Activated CD4-positive, alpha-beta T cell treated with anti-CD3 and anti-CD28 coated beads for 36 hours (primary cell): Measurements from ENCODE around the gene UCP2. TPM values are rescaled to one million over a fixed set of nuclear protein-coding genes. Genes with fewer than 3 reads are reported as not detected.

ENCODE experiments used
- ATAC-seq: fragments of 200-7000 bp; cut with Tn5 transposase; one replicate; pipeline ENCODE4 v1.10.0; 2021; ENCODE audit warnings: mild to moderate bottlenecking, moderate library complexity
- CTCF ChIA-PET: fragments of 350-600 bp; sonication (Branson Sonifier 250); formaldehyde crosslinking; loops from one replicate; lab custom pipeline; 2021; ENCODE audit warnings: antibody characterized with exemption; lab: Charles Lee
- POLR2A ChIA-PET: fragments of 350-600 bp; sonication (Branson Sonifier 250); formaldehyde crosslinking; loops from one replicate; lab custom pipeline; 2021; ENCODE audit warnings: antibody characterized with exemption, inconsistent platforms; lab: Charles Lee
- DNase-seq: peaks from one replicate; pipeline ENCODE4 v3.0.0-alpha.2; 2020
- H3K27ac Mint-ChIP-seq: one replicate; pipeline ENCODE4 v1.8.0; 2021; ENCODE audit warnings: mixed read lengths
- H3K27me3 Mint-ChIP-seq: one replicate; pipeline ENCODE4 v1.8.0; 2021; ENCODE audit warnings: mixed read lengths
- H3K36me3 Mint-ChIP-seq: one replicate; pipeline ENCODE4 v1.8.0; 2021; ENCODE audit warnings: low read depth, mixed read lengths
- H3K4me1 Mint-ChIP-seq: one replicate; pipeline ENCODE4 v1.8.0; 2021; ENCODE audit warnings: mixed read lengths
- H3K4me3 Mint-ChIP-seq: one replicate; pipeline ENCODE4 v1.8.0; 2021; ENCODE audit warnings: mild to moderate bottlenecking, moderate library complexity, mixed read lengths
- H3K9me3 Mint-ChIP-seq: one replicate; pipeline ENCODE4 v1.8.0; 2021; ENCODE audit warnings: low read depth, mixed read lengths
- intact Hi-C, 2 experiments: fragments of 100-400 bp; cut with DNase I in 1 of 2; cut with micrococcal nuclease in 1 of 2; formaldehyde crosslinking; loops; one replicate each; pipeline versions ENCODE4 v1.14.2 to v1.15.1; 2022 to 2024; cut with DNase I, micrococcal nuclease
- total RNA-seq, 2 experiments: library from RNA; stranded (reverse); gene quantifications; one replicate each; pipeline ENCODE4 v1.2.3, GENCODE V29; 2021

Gene UCP2
- total RNA-seq, 2 experiments from 2014 or later, result 259 to 261 TPM

DNA sequence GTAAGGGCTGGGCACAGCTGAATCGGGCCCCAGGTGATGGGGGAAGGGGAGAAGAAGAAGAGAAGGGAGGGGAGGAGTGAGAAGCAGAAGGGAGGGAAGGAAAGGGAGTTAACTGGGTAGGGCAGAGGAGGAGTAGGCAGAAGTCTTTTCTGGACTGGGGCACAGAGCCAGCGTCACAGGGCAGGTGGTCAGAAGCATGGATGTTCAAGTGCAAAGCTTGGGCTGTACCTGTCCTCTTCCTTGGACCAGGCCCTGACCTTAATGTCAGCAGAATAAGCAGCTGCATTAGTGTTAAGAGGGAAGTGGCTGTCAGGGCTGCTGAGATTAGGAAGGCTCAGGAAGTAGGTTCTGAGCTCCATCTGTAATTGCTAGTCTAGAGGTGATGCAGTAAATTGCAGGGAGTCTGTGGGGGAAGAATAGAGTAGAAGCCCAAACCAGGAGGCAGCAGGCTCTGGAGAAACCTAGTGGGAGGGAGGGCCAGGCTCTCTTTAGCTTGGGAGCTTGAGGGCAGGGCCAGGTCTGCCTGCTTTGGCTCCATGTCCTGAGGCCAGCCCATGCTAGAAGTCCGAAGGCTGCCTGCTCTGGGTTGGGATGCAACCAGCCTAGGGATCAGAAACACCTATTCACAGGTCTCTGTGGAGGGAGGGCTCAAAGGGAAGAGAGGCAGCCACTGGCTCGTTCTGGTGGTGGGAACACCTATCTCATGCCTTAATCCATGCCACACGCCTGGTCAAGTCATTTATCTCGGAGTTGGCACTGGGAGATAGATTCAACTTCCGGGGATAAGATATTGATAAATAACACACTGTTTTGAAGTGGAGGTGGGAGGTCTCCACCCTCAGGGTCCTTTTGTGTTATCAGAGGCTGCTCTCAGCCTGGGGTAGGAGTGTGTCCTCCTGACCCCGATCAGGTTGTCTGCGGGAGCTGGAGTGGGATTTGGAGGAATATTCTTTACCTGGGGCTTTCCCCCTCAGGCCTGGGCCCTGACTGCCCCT lies 28.0 kb upstream of the UCP2 start:
- intact Hi-C loops, result loop anchor here (1.0 to 2.0 kb wide), 4 partner anchors 10 to 27 kb away; no protein-coding TSS in a partner anchor
- ATAC-seq, result no peak
- ChIA-PET CTCF (interaction anchor here (0.7 to 1.0 kb wide), 3 partner anchors 17 to 47 kb away, joined by 3 to 6 read pairs (median 3); no protein-coding TSS in a partner anchor), POLR2A (interaction anchor here (0.5 to 5.2 kb wide), 6 partner anchors 10 to 482 kb away, joined by 3 to 35 read pairs (median 6); partner anchors contain the start of gene UCP2)
- H3K27ac Mint-ChIP-seq, result peak overlapping the region; percentile 83
- no peaks in the 10 kb centered on the region for H3K27me3 Mint-ChIP-seq
- no peak for DNase-seq
- H3K9me3 Mint-ChIP-seq, result no peaks in the 10 kb centered on the region
- H3K4me1 Mint-ChIP-seq, result peaks cover 82% of the 10 kb centered on the region
- H3K36me3 Mint-ChIP-seq, result peaks cover 11% of the 10 kb centered on the region
- H3K4me3 Mint-ChIP-seq, result no peak overlapping the region

DNA sequence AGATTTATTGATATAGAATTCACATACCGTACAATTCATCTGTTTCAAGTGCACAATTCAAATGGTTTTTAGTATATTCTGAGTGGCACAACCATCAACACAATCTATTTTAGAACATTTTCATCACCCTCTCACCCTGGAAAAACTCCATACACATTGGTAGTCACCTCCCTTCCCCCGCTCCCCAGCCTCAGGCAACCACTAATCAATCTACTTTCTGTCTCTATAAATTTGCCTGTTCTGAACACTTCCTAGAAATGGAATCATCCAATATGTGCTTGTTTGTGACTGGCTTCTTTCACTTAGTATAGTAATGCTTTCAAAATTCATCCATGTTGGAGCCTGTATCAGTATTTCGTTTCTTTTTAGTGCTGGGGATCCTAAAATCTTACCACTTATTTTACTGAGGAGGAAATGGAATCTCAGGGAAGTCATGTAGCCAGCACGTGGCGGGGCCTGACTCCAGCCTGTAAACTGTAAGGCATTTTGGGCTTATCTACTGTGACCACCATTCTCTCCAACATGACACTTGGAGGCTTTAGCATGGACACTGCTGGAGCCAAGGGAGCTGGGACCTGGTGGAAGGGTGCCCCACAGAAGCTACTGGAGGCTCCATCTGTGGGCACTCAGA lies 27.1 kb upstream of the UCP2 start:
- no peak for ATAC-seq
- DNase-seq, result peak; percentile 61
- Mint-ChIP-seq H3K36me3 (peaks cover 12% of the 10 kb centered on the region), H3K27ac (peak overlapping the region; percentile 83), H3K4me1 (peaks cover 82% of the 10 kb centered on the region), H3K4me3 (no peak overlapping the region), H3K9me3 (no peaks in the 10 kb centered on the region), H3K27me3 (no peaks in the 10 kb centered on the region)
- POLR2A ChIA-PET, result interaction anchor here (0.5 to 5.2 kb wide), 4 partner anchors 15 to 483 kb away, joined by 4 to 35 read pairs (median 16); partner anchors contain the start of gene UCP2
- CTCF ChIA-PET, result interaction anchor here (0.7 to 1.0 kb wide), 3 partner anchors 17 to 46 kb away, joined by 3 to 6 read pairs (median 3); no protein-coding TSS in a partner anchor
- intact Hi-C loops, result loop anchor here in 1 of 2 experiments (2.0 kb wide), 1 partner anchor 15 kb away; no protein-coding TSS in a partner anchor

DNA sequence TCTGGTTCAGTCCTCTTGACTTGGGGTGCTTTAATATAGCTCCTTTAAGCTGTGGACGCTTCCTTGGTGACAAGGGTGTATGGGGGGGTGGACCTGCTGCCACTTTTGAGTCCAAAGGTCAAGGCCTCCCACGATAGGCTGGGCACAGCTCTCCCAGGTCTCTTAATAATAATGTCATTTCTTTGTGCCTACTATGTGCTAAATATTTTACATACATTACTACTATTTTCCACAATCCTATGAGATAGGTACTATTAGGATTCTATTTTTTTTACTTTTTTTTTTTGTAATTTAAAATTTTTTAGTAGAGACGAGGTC lies 26.5 kb upstream of the UCP2 start:
- ATAC-seq (no peak), DNase-seq (no peak)
- CTCF ChIA-PET, result interaction anchor here (0.9 to 1.6 kb wide), 2 partner anchors 13 to 25 kb away, joined by 3 to 8 read pairs; no protein-coding TSS in a partner anchor
- Mint-ChIP-seq H3K27ac (peak overlapping the region; percentile 47), H3K9me3 (no peaks in the 10 kb centered on the region), H3K4me1 (peaks cover 82% of the 10 kb centered on the region), H3K36me3 (peaks cover 12% of the 10 kb centered on the region), H3K27me3 (no peaks in the 10 kb centered on the region), H3K4me3 (no peak overlapping the region)
- POLR2A ChIA-PET, result interaction anchor here (1.0 to 1.9 kb wide), 2 partner anchors 14 to 27 kb away, joined by 4 to 8 read pairs; no protein-coding TSS in a partner anchor
- intact Hi-C loops, result no loop called here

DNA sequence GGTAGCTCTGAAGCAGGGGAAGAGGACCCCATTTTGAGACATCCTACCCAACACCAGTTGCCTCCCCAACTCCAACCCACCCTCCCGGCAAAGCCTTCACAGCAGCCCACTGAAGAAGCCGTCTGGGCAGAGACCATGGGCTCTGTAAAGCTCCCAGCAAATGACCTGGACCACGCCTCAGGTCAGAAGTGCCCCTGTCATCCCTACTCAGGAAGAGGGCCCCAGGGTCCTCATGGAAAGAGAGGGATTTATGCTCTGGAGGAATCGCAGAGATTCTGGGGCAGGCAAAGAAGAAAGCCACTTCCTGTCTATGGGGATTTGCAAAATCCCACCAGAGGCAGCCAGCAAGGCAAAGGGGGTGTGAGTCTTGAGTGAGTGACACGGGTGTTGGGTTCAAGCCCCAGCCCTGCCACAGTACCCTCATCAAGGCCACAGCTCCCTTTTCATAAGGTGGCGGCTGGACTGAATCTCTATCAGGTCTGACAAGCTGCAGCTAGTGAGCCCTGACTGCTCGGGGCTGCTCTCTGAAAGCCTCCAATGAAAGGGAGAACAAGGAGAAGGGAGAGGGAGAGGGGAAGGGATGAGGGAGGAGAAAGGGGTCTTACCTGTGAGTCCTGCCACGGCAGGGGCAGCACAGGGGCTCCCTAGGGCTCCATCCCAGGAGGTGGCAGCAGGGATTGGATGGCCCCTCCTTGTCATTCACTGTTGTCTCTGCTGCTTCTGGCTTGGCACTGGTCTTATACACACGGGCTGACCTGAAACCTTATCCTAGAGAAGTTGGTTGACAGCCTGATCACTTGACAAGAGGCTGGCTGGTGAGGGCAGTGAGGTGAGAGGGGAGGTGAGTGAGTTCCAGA lies 26.0 kb upstream of the UCP2 start, which contains the start of gene UCP3:
Gene UCP3, minus strand, starts transcription at position 713 of the 857 bp plus-strand sequence. CDS start 2,043 bp downstream, outside the sequence.
- POLR2A ChIA-PET, result interaction anchor here (0.8 to 1.9 kb wide), 3 partner anchors 13 to 27 kb away, joined by 3 to 8 read pairs (median 4); partner anchors contain the start of gene UCP2
- Mint-ChIP-seq H3K27me3 (no peaks in the 10 kb centered on the region), H3K4me1 (peaks cover 80% of the 10 kb centered on the region), H3K27ac (peak within 1 kb of the TSS; percentile 83), H3K36me3 (peaks cover 16% of the 10 kb centered on the region), H3K4me3 (no peak within 1 kb of the TSS), H3K9me3 (no peaks in the 10 kb centered on the region)
- DNase-seq, result no peak
- no peak for ATAC-seq
- CTCF ChIA-PET, result interaction anchor here (0.6 to 1.6 kb wide), 4 partner anchors 12 to 1186 kb away, joined by 3 to 8 read pairs (median 4); no protein-coding TSS in a partner anchor
- intact Hi-C loops, result no loop called here

DNA sequence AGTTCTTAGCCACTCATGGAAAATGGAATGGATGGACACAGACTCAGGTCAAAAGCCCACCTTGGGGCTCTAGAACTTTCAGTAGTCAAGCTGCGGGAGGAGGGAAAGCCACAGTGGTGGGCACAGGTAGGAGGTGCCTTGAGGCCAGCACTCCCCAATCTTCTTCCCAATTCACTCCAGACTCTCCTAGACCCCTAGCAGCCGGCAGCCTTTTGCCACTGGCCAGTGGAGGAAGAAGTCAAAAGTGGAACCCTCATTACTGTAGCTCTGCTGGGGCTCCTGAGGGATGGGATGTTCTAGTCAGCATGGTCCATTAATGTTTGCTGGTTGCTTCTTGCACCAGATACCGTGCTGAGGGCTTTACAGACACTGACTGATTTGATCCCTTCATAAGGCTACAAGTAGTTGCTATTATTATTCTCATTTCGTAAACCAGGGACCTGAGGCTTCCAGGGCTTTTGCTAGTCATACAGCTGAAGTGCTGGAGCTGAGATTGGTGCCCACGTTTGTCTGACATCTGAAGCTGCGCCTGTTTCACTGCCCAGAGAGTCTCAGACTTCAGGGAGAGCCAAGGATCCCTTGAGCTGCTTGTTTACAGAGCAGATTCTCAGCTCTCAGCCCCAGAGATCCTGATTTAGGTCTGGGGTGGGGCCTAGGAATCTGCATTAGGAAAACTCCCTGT lies 25.2 kb upstream of the UCP2 start:
- Mint-ChIP-seq H3K27ac (peak overlapping the region; percentile 23), H3K4me3 (no peak overlapping the region), H3K27me3 (no peaks in the 10 kb centered on the region), H3K4me1 (peaks cover 77% of the 10 kb centered on the region), H3K9me3 (no peaks in the 10 kb centered on the region), H3K36me3 (peaks cover 20% of the 10 kb centered on the region)
- POLR2A ChIA-PET, result interaction anchor here (0.8 to 1.9 kb wide), 2 partner anchors 12 to 25 kb away, joined by 3 to 8 read pairs; partner anchors contain the start of gene UCP2
- ATAC-seq, result no peak
- intact Hi-C loops, result no loop called here
- CTCF ChIA-PET, result interaction anchor here (0.6 to 1.6 kb wide), 5 partner anchors 11 to 1187 kb away, joined by 3 to 8 read pairs (median 3); no protein-coding TSS in a partner anchor
- DNase-seq, result no peak

DNA sequence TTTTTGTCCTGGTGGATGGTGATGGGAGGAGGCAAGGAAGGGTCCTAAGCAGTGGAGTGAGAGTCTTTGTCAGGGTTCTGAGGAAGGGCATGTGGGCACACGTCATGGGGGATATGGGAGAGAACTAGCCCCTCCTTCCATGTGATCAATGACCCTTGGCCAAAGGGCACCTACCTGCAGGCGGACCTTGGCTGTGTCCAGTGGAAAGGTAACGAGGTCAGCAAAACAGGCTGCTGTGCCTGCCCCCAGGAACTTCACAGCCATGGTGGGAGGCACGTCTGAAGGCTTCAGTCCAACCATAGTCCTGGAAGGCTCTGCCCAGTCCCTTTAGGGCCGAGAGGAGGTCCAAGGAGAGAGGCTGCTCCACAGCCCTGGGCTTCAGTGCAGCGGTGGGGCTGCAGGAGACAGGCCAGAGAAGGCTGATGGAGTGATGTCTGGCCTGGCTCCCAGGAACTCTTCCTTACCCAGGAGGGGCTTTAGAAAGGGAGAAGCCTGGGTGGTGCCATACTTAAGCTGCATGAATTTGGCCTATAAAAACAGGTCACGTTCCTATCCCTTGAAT lies 24.2 kb upstream of the UCP2 start:
- ChIA-PET POLR2A (interaction anchor here (0.7 kb wide), 1 partner anchor 1394 kb away, joined by 4 read pairs; no protein-coding TSS in a partner anchor), CTCF (no interaction called here)
- H3K27ac Mint-ChIP-seq, result peak overlapping the region; percentile 71
- peaks cover 68% of the 10 kb centered on the region for H3K4me1 Mint-ChIP-seq
- H3K27me3 Mint-ChIP-seq, result no peaks in the 10 kb centered on the region
- intact Hi-C loops, result no loop called here
- H3K36me3 Mint-ChIP-seq, result peaks cover 17% of the 10 kb centered on the region
- ATAC-seq (no peak), DNase-seq (no peak)
- H3K9me3 Mint-ChIP-seq, result no peaks in the 10 kb centered on the region
- no peak overlapping the region for H3K4me3 Mint-ChIP-seq

DNA sequence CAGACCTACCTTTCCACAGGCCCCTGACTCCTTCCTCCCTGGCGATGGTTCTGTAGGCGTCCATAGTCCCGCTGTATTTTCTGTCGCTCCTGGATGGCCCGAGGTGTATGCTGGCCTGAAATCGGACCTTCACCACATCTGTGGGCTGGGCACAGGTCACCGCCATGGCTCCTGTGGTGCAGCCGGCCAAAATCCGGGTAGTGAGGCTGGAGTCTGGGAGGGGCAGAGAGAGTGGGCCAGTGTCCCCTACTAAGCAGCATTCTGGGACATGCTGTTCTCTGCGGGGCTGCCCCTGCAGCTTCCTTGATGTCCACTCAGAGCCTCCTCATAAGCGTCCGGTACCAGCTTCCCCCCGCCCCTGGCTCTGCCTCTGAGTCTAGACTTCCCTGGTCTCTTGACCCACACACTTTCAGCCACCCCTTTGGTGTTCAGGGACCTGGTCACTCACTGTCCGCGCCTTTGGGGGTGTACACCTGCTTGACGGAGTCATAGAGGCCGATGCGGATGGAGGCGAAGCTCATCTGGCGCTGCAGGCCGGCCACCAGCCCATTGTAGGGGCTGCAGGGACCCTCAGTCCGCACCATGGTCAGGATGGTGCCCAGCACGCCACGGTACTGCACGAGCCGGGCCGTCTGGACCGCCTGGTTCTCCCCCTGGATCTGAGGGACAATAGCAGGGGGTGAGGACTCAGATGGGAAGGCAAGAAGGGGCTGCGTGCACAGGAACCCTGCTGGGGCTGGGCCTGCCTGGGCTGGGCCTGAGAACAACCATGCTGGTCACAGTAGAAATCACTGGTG lies 23.3 kb upstream of the UCP2 start:
- intact Hi-C loops, result no loop called here
- H3K9me3 Mint-ChIP-seq, result no peaks in the 10 kb centered on the region
- peaks cover 20% of the 10 kb centered on the region for H3K36me3 Mint-ChIP-seq
- CTCF ChIA-PET, result interaction anchor here (1.3 to 2.0 kb wide), 5 partner anchors 8 to 42 kb away, joined by 3 to 7 read pairs (median 6); no protein-coding TSS in a partner anchor
- no peak for ATAC-seq
- POLR2A ChIA-PET, result interaction anchor here (1.0 to 1.5 kb wide), 2 partner anchors 24 to 25 kb away, joined by 6 to 14 read pairs; partner anchors contain the start of gene UCP2
- peaks cover 61% of the 10 kb centered on the region for H3K4me1 Mint-ChIP-seq
- DNase-seq, result no peak
- H3K27me3 Mint-ChIP-seq, result no peaks in the 10 kb centered on the region
- no peak overlapping the region for H3K4me3 Mint-ChIP-seq
- H3K27ac Mint-ChIP-seq, result peak overlapping the region; percentile 90

DNA sequence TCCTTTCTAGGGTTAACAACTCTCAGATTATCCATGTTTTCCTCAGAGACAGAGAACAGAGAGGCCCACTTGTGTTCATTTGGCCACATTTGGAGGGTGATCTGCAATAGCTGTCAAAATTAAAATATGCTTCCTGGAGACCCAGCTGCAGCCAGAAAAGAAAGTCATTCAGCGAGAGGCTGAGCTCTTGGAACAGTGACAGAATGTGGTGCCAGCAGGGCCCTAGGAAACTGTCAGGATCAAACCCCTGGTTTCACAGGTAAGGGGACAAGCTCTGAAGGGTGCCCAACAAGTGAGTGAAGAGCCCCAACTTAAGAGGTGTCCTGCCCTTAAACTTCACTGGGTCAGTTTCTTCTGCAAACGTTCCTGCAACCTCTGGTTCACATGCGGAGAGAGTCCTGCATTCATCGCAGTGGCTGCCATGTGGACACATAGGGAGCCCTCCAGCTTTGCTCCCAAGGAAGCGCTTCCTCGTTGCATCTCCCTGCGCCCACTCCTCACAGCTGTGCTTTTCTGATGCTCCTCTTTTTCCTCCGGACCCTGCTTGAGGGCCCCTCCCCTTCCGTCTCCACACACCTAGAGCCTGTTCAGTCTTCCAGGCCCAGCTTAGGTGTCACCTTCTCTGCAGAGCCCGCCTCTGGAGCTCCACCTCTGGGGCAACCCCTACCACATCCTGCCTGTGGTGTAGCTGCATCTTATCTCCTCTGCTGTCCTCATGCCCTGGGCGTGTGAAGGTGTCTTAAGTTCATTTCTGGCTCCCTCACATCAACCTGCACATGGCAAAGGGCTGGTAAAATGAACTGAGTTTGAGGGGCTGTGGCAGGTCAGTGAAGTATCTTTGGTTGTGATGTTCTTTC lies 22.3 kb upstream of the UCP2 start:
- Mint-ChIP-seq H3K36me3 (peaks cover 14% of the 10 kb centered on the region), H3K9me3 (no peaks in the 10 kb centered on the region), H3K4me1 (peaks cover 60% of the 10 kb centered on the region), H3K4me3 (no peak overlapping the region), H3K27me3 (no peaks in the 10 kb centered on the region), H3K27ac (peak overlapping the region; percentile 90)
- ChIA-PET POLR2A (interaction anchor here (0.6 to 1.5 kb wide), 6 partner anchors 9 to 29 kb away, joined by 3 to 14 read pairs (median 7); partner anchors contain the start of gene UCP2), CTCF (interaction anchor here (0.7 to 2.0 kb wide), 9 partner anchors 9 to 41 kb away, joined by 3 to 7 read pairs (median 5); no protein-coding TSS in a partner anchor)
- ATAC-seq (peak; percentile 99), DNase-seq (peak; percentile 90)
- intact Hi-C loops, result no loop called here
